SKM-1 treated with dmso at 0.1 percent for 144 hours (cell line): Measurements from ENCODE around the gene ZNF850.

Experiments
- DNase-seq: peaks from one replicate; lab custom pipeline; 2025; ENCODE audit not compliant: unreplicated experiment; lab: John Stamatoyannopoulos, UW

The ZNF850 gene

GRCh38 chr19:36707134-36707533 is 65.5 kb downstream of the ZNF850 start:
- no peak for DNase-seq

GRCh38 chr19:36688058-36688457 is 84.5 kb downstream of the ZNF850 start:
- DNase-seq, result no peak

GRCh38 chr19:36687214-36688056 is 85.2 kb downstream of the ZNF850 start, which contains the start of gene ZNF567:
Gene ZNF567 (plus strand): TSS chr19:36687612. CDS start chr19:36694868, 7,256 bp downstream.
- DNase-seq, result peak; percentile 95

DNA sequence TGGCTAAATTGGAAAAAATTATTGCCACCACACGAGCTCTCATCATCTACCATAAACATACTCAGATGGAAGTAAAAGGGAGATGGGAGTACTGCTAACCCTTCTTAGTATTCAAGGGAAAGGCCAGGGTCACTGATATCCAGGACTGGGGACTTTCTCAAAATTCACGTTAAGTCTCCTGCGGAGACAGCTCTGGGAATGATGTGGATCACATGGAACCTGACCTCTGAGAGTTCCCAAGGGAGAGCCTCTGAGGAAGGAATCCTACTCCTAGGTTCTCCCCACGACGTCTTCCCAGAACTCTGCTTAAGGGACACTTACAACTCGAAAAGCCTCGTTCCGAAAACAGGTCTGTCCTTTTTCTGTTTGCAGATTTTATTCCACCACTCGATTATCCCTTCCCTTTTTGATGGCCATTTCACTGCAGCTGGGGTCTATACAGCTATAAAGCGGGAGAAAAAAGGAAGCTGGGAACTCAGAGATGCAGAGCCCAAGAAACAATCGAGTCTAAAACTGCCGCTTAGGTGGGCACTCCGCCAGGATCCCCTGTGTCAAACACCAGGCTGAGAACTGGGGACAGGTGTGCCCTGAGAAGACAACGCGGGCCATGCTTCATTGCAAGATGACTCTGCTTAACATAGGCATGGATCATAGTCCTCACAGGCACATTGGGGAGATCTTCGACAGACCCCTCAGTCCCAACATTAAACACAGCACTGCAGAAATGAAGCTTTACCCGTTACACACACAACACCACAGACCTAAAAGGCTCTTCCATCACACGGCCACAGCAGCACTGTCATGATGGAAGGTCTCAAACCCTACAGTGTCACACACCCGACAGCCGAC is 86.0 kb downstream of the ZNF850 start:
- no peak for DNase-seq

GRCh38 chr19:36685835-36686234 is 86.8 kb downstream of the ZNF850 start:
- no peak for DNase-seq

DNA sequence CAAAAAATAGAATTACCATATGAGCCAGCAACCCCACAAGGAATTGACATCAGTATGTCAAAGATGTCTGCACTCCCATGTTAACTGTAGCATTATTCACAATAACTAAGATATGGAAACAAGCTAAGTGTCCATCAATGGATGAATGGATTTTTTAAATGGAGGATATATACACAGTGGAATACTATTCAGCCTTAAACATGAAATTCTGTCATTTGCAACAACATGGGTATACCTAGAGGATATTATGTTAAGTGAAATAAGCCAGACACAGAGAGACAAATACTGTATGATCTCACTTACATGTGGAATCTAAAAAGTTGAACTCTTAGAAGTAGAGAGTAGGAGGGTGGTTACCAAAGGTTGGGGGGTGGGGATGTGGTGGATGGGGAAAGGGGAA is 93.2 kb downstream of the ZNF850 start:
- no peak for DNase-seq

DNA sequence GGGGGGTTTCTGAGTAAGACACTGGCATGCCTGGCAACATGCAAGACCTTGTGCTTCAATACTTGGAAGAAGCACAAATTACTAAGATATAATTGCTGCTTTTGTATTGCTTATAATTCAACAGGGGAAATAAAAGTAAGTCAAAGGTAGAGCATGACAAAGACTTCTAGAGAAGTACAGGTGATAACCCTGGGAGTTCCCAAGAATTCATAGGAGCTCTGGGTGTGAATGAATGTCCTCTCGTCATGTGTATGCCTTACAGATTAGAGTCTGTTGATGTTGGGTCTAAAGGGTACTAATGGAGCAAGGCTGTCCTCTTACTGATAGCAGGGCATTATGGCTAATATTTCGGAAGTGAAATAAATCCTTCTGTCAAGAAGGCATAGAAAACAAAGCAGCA is 98.4 kb downstream of the ZNF850 start:
- no peak for DNase-seq

DNA sequence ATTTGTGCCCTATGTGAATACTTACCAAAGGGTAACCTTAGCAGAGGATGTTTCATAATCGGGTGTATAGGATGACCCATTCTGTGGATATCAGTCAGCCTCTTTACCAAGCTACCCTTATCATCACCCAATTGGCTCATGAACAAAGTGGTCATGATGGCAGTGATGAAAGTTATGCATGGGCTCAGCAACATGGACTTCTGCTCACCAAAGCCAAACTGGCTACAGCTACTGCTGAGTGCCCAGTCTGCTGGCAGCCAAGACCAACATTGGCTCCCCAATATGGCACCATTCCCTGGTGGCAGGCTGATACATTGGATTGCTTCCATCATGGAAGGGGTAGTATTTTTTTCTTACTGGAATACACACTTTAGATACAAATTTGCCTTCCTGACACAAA is 100.2 kb downstream of the ZNF850 start:
- DNase-seq, result no peak

DNA sequence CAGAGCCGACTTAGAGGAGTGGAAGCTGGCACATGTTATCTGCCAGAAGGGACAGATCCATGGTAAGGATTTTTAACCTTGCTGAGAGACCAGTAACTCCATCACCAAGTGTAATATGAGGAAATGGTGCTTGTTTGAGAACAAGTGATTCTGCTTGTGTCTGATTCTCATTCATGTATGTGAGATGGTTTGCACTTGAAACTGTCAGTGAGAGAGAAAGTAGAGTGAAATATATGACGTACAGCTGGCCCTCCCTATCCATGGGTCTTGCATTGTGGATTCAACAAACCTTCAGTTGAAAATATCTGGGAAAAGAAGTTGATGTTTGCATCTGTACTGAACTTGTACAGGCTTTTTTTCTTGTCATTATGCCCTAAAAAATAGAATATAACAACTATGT is 104.0 kb downstream of the ZNF850 start:
- DNase-seq, result no peak

- DNase-seq, result no peak
Measured at GRCh38 chr19:36665832-36666231, 106.8 kb downstream of the ZNF850 start.
